ENCODE measurements around the gene NOTUM.

NOTUM gene

GRCh38 chr17:81909966-81910839, 50.8 kb downstream of the NOTUM start:
- no peak for DNase-seq (ENCODE audit: low read depth)

- DNase-seq (ENCODE audit: low read depth), result no peak
These were observed 51.8 kb downstream of the NOTUM start for GRCh38 chr17:81909231-81909630.

GRCh38 chr17:81908793-81909192, 52.2 kb downstream of the NOTUM start:
- no peak for DNase-seq (ENCODE audit: low read depth)

GRCh38 chr17:81907219-81908145, 53.5 kb downstream of the NOTUM start:
- DNase-seq (ENCODE audit: low read depth), result no peak

- DNase-seq (ENCODE audit: low read depth), result no peak
These were observed 54.3 kb downstream of the NOTUM start for GRCh38 chr17:81906476-81907218.

DNA sequence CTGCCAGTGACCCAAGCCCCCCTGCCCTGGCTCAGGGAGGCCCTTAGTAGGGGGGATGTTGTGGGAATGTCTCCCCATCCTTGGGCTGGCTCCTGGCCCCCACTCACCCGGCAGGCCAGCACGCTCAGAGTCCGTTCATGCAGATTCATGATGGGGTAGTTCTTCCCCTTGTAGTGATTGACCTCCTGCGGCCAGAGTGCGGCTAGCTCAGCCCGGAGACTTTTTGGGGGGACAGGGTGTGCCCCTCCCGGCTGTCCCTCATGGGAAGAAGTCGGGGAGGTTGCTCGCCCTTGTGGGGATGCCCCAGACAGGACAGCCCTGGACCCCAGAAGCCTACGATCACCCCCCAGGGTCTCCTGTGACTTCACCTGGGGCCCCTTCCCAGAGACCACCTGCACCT, 55.0 kb downstream of the NOTUM start:
- DNase-seq (ENCODE audit: low read depth), result no peak

- no peak for DNase-seq (ENCODE audit: low read depth)
These were observed 55.5 kb downstream of the NOTUM start for GRCh38 chr17:81905424-81905875.

- DNase-seq (ENCODE audit: low read depth), result no peak
These were observed 56.2 kb downstream of the NOTUM start for GRCh38 chr17:81904600-81905423.

- no peak for DNase-seq (ENCODE audit: low read depth)
These were observed 56.9 kb downstream of the NOTUM start for GRCh38 chr17:81903896-81904599.

DNA sequence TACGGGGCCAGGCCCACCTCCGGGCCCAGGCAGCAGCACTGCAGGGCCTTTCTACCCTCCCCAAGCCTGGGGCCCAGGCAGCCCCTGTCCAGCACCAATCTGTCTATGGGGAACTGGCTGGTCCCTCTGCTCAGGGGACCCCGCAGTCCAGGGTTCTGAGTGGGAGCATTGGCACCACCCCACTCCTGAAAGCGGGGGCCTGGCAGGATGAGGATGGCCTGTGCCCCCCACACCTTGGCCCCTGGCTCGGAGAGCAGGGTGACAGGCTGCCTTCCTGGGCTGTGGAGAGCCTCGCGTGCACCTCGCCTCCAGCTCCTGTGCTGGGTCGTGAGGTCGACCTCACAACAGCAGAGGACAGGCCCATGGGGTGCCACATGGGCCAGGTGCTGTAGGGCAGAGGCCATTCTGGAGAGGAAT, 57.6 kb downstream of the NOTUM start:
- DNase-seq (ENCODE audit: low read depth), result no peak

- no peak for DNase-seq (ENCODE audit: low read depth)
These were observed 58.2 kb downstream of the NOTUM start for GRCh38 chr17:81902653-81903414.

Data from stimulated activated CD8-positive, alpha-beta memory T cell treated with anti-CD3 and anti-CD28 coated beads, Interleukin-15, amount 100 ng/mL, for 1 hour (primary cell).